ENCODE measurements around the gene DBX1. TPM values are rescaled to one million over a fixed set of nuclear protein-coding genes. Genes with fewer than 3 reads are reported as not detected.

DBX1 gene, protein sequence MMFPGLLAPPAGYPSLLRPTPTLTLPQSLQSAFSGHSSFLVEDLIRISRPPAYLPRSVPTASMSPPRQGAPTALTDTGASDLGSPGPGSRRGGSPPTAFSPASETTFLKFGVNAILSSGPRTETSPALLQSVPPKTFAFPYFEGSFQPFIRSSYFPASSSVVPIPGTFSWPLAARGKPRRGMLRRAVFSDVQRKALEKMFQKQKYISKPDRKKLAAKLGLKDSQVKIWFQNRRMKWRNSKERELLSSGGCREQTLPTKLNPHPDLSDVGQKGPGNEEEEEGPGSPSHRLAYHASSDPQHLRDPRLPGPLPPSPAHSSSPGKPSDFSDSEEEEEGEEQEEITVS
- not detected for total RNA-seq

GRCh38 chr11:20160425-20161229 is at the start of gene DBX1:
Gene DBX1 (minus strand): TSS chr11:20160475. CDS start chr11:20160324, 151 bp downstream.
- Histone ChIP-seq H3K36me3 (no peaks in the 10 kb centered on the region), H3K4me1 (peaks cover 25 to 41% (median 29%) of the 10 kb centered on the region in 4 donors), H3K27ac (no peak within 1 kb of the TSS), H3K9me3 (no peaks in the 10 kb centered on the region), H3K27me3 (peaks cover 8 to 92% (median 52%) of the 10 kb centered on the region in 4 donors), H3K4me3 (no peak within 1 kb of the TSS)
- no peak for DNase-seq
- 8 to 10% methylated on average over 22 to 30 of the region's 30 CpGs for WGBS, 2 donors
- no peak for ATAC-seq (ENCODE audit: low FRiP score in 2 of 2)
- no peak for TF ChIP-seq POLR2A (IDR thresholded peaks at IDR 0.05)
- TF ChIP-seq POLR2AphosphoS5 (IDR thresholded peaks at IDR 0.05) = no peak
- TF ChIP-seq EP300 (IDR thresholded peaks at IDR 0.05) = no peak
- TF ChIP-seq, protein P1, sequence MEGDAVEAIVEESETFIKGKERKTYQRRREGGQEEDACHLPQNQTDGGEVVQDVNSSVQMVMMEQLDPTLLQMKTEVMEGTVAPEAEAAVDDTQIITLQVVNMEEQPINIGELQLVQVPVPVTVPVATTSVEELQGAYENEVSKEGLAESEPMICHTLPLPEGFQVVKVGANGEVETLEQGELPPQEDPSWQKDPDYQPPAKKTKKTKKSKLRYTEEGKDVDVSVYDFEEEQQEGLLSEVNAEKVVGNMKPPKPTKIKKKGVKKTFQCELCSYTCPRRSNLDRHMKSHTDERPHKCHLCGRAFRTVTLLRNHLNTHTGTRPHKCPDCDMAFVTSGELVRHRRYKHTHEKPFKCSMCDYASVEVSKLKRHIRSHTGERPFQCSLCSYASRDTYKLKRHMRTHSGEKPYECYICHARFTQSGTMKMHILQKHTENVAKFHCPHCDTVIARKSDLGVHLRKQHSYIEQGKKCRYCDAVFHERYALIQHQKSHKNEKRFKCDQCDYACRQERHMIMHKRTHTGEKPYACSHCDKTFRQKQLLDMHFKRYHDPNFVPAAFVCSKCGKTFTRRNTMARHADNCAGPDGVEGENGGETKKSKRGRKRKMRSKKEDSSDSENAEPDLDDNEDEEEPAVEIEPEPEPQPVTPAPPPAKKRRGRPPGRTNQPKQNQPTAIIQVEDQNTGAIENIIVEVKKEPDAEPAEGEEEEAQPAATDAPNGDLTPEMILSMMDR (IDR thresholded peaks at IDR 0.05) = no peak

DNA sequence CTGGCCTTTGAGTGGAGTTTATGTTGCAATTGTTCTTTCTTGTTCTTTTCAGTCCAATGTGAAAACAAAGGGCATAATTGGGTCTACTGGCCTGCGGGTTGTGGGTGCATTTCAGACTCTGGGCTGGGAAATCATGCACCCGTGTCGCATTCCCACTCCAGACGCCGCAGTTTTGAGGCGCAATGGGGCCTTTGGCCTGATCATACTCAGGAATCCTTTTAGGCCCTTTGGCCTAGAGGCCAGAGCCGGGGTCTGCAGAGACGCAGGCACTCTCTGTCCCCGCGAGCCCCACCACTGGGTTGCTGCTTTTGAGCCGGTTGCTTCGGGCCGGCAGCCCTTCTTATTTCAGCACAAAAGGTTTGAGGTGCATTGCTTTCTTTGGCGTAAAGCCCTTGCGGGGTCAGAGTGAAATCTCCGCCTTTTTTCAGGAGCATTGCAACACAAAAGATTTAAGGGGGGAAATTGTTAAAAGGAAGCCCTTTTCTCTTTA is 48.4 kb upstream of the DBX1 start:
- H3K4me3 ChIP-seq = no peak overlapping the region
- no peaks in the 10 kb centered on the region for H3K36me3 ChIP-seq
- TF ChIP-seq, protein P1 (IDR thresholded peaks at IDR 0.05) = no peak
- no peak for TF ChIP-seq POLR2A (IDR thresholded peaks at IDR 0.05)
- TF ChIP-seq EP300 (IDR thresholded peaks at IDR 0.05) = no peak
- no peak for TF ChIP-seq POLR2AphosphoS5 (IDR thresholded peaks at IDR 0.05)
- peaks cover 0 to 4% (median 0%) of the 10 kb centered on the region in 4 donors for H3K27me3 ChIP-seq
- no peaks in the 10 kb centered on the region for H3K9me3 ChIP-seq
- peaks cover 0 to 11% (median 1%) of the 10 kb centered on the region in 4 donors for H3K4me1 ChIP-seq
- WGBS, 2 donors = 14 to 18% methylated on average over 16 of the region's 16 CpGs
- H3K27ac ChIP-seq = no peak overlapping the region
- ATAC-seq (ENCODE audit: low FRiP score in 2 of 2) (no peak), DNase-seq (peak in 1 of 2 donors; percentile 10)

GRCh38 chr11:20207781-20208621 is 47.7 kb upstream of the DBX1 start:
- TF ChIP-seq POLR2A (IDR thresholded peaks at IDR 0.05) (no peak), POLR2AphosphoS5 (IDR thresholded peaks at IDR 0.05) (no peak), EP300 (IDR thresholded peaks at IDR 0.05) (no peak)
- TF ChIP-seq, protein P1 (IDR thresholded peaks at IDR 0.05) = no peak
- DNase-seq (peak; percentile 32 to 71), ATAC-seq (ENCODE audit: low FRiP score in 2 of 2) (peak in 1 of 2 donors; percentile 8)
- 6 to 7% methylated on average over 33 of the region's 33 CpGs for WGBS, 2 donors
- no peak overlapping the region for H3K27ac ChIP-seq
- H3K4me1 ChIP-seq = peaks cover 0 to 11% (median 1%) of the 10 kb centered on the region in 4 donors
- peaks cover 0 to 4% (median 0%) of the 10 kb centered on the region in 4 donors for H3K27me3 ChIP-seq
- no peaks in the 10 kb centered on the region for H3K9me3 ChIP-seq
- H3K36me3 ChIP-seq = no peaks in the 10 kb centered on the region
- peak overlapping the region in 1 of 4 donors; percentile 15 for H3K4me3 ChIP-seq

GRCh38 chr11:20205807-20206206 is 45.5 kb upstream of the DBX1 start:
- Histone ChIP-seq H3K36me3 (no peaks in the 10 kb centered on the region), H3K9me3 (no peaks in the 10 kb centered on the region), H3K4me1 (peaks cover 0 to 11% (median 1%) of the 10 kb centered on the region in 4 donors), H3K4me3 (no peak overlapping the region), H3K27ac (no peak overlapping the region), H3K27me3 (peaks cover 0 to 4% (median 0%) of the 10 kb centered on the region in 4 donors)
- TF ChIP-seq, protein P1 (IDR thresholded peaks at IDR 0.05) = no peak
- TF ChIP-seq POLR2A (IDR thresholded peaks at IDR 0.05) (no peak), POLR2AphosphoS5 (IDR thresholded peaks at IDR 0.05) (no peak), EP300 (IDR thresholded peaks at IDR 0.05) (no peak)
- DNase-seq (no peak), ATAC-seq (ENCODE audit: low FRiP score in 2 of 2) (no peak)
